Measurements from ENCODE around the gene AFF1.

AFF1 gene

GRCh38 chr4:87100168-87100567, 165.4 kb downstream of the AFF1 start:
- H3K9me2 ChIP-seq (replicated peaks; ENCODE audit: insufficient read depth, low read length): no peaks in the 10 kb centered on the region
- TF ChIP-seq CTCF (IDR thresholded peaks at IDR 0.05; ENCODE audit: insufficient read depth, low read length, poor library complexity, severe bottlenecking): no peak
- H3K4me3 ChIP-seq (ENCODE audit: insufficient read depth, low read length, poor library complexity, severe bottlenecking): no peak overlapping the region
- no peak overlapping the region for H3K4me2 ChIP-seq (ENCODE audit: low read depth, low read length, poor library complexity, severe bottlenecking)
- no peak overlapping the region for H3K9ac ChIP-seq (ENCODE audit: low read length)
- H3F3A ChIP-seq (ENCODE audit: insufficient read depth): no peaks in the 10 kb centered on the region
- H3K27me3 ChIP-seq (ENCODE audit: low read length): no peaks in the 10 kb centered on the region
- no peaks in the 10 kb centered on the region for H3K79me2 ChIP-seq (ENCODE audit: insufficient read depth, low read length)
- H3K27ac ChIP-seq (ENCODE audit: low read depth, low read length): no peak overlapping the region
- no peaks in the 10 kb centered on the region for H4K20me1 ChIP-seq (ENCODE audit: low read depth, low read length)
- no peaks in the 10 kb centered on the region for H3K36me3 ChIP-seq (ENCODE audit: low read length)
- H3K9me3 ChIP-seq (ENCODE audit: insufficient read depth, low read length): no peaks in the 10 kb centered on the region
- H2AFZ ChIP-seq (ENCODE audit: low read depth, low read length, severe bottlenecking): no peak overlapping the region

GRCh38 chr4:87101543-87102199, 166.9 kb downstream of the AFF1 start:
- Histone ChIP-seq H2AFZ (ENCODE audit: low read depth, low read length, severe bottlenecking) (no peak overlapping the region), H3K36me3 (ENCODE audit: low read length) (no peaks in the 10 kb centered on the region), H3F3A (ENCODE audit: insufficient read depth) (no peaks in the 10 kb centered on the region), H3K9ac (ENCODE audit: low read length) (no peak overlapping the region), H3K27me3 (ENCODE audit: low read length) (no peaks in the 10 kb centered on the region), H3K9me3 (ENCODE audit: insufficient read depth, low read length) (no peaks in the 10 kb centered on the region), H3K27ac (ENCODE audit: low read depth, low read length) (no peak overlapping the region), H3K4me3 (ENCODE audit: insufficient read depth, low read length, poor library complexity, severe bottlenecking) (no peak overlapping the region), H3K9me2 (replicated peaks; ENCODE audit: insufficient read depth, low read length) (no peaks in the 10 kb centered on the region), H3K4me2 (ENCODE audit: low read depth, low read length, poor library complexity, severe bottlenecking) (no peak overlapping the region), H4K20me1 (ENCODE audit: low read depth, low read length) (no peaks in the 10 kb centered on the region), H3K79me2 (ENCODE audit: insufficient read depth, low read length) (no peaks in the 10 kb centered on the region)
- TF ChIP-seq EZH2phosphoT487 (conservative IDR thresholded peaks at IDR 0.05; ENCODE audit: low read length) (no peak), CTCF (IDR thresholded peaks at IDR 0.05; ENCODE audit: insufficient read depth, low read length, poor library complexity, severe bottlenecking) (no peak)

- Histone ChIP-seq H3K36me3 (ENCODE audit: low read length) (no peaks in the 10 kb centered on the region), H3K9ac (ENCODE audit: low read length) (no peak overlapping the region), H4K20me1 (ENCODE audit: low read depth, low read length) (no peaks in the 10 kb centered on the region)
These were observed 168.3 kb downstream of the AFF1 start for GRCh38 chr4:87103086-87103485.

GRCh38 chr4:87103691-87104187, 168.9 kb downstream of the AFF1 start:
- H2AFZ ChIP-seq (ENCODE audit: low read depth, low read length, severe bottlenecking): no peak overlapping the region
- no peaks in the 10 kb centered on the region for H3K36me3 ChIP-seq (ENCODE audit: low read length)
- no peak overlapping the region for H3K27ac ChIP-seq (ENCODE audit: low read depth, low read length)
- no peaks in the 10 kb centered on the region for H4K20me1 ChIP-seq (ENCODE audit: low read depth, low read length)
- H3K27me3 ChIP-seq (ENCODE audit: low read length): no peaks in the 10 kb centered on the region
- H3K4me2 ChIP-seq (ENCODE audit: low read depth, low read length, poor library complexity, severe bottlenecking): no peak overlapping the region
- H3F3A ChIP-seq (ENCODE audit: insufficient read depth): no peaks in the 10 kb centered on the region
- no peaks in the 10 kb centered on the region for H3K9me3 ChIP-seq (ENCODE audit: insufficient read depth, low read length)
- TF ChIP-seq EZH2phosphoT487 (conservative IDR thresholded peaks at IDR 0.05; ENCODE audit: low read length) (no peak), CTCF (IDR thresholded peaks at IDR 0.05; ENCODE audit: insufficient read depth, low read length, poor library complexity, severe bottlenecking) (no peak)
- H3K4me3 ChIP-seq (ENCODE audit: insufficient read depth, low read length, poor library complexity, severe bottlenecking): no peak overlapping the region
- no peaks in the 10 kb centered on the region for H3K79me2 ChIP-seq (ENCODE audit: insufficient read depth, low read length)
- H3K9ac ChIP-seq (ENCODE audit: low read length): no peak overlapping the region
- no peaks in the 10 kb centered on the region for H3K9me2 ChIP-seq (replicated peaks; ENCODE audit: insufficient read depth, low read length)

More at GRCh38 chr4:87103086-87103485, 168.3 kb downstream of the AFF1 start:
- Histone ChIP-seq H3K79me2 (ENCODE audit: insufficient read depth, low read length) (no peaks in the 10 kb centered on the region), H3K4me3 (ENCODE audit: insufficient read depth, low read length, poor library complexity, severe bottlenecking) (no peak overlapping the region), H3K9me2 (replicated peaks; ENCODE audit: insufficient read depth, low read length) (no peaks in the 10 kb centered on the region), H3K4me2 (ENCODE audit: low read depth, low read length, poor library complexity, severe bottlenecking) (no peak overlapping the region), H3K9me3 (ENCODE audit: insufficient read depth, low read length) (no peaks in the 10 kb centered on the region), H3K27me3 (ENCODE audit: low read length) (no peaks in the 10 kb centered on the region), H3F3A (ENCODE audit: insufficient read depth) (no peaks in the 10 kb centered on the region), H3K27ac (ENCODE audit: low read depth, low read length) (no peak overlapping the region), H2AFZ (ENCODE audit: low read depth, low read length, severe bottlenecking) (no peak overlapping the region)
- TF ChIP-seq EZH2phosphoT487 (conservative IDR thresholded peaks at IDR 0.05; ENCODE audit: low read length): no peak
